Omental fat pad (tissue), 4 donors: ENCODE data around the gene NOC2L. TPM values are rescaled to one million over a fixed set of nuclear protein-coding genes. Genes with fewer than 3 reads are reported as not detected.

Experiments used
- ATAC-seq: fragments of 150-250 bp; one replicate; pipeline ENCODE4 v1.9.1; 2016; ENCODE audit warnings: mild to moderate bottlenecking, moderate library complexity; ENCODE audit not compliant: low FRiP score
- DNase-seq: peaks from one replicate; pipeline ENCODE4 v3.0.0-alpha.2; 2019; ENCODE audit warnings: low spot score
- total RNA-seq, 4 donors: library from RNA; depleted of rRNA; stranded (reverse); fragments of >200 nt; gene quantifications; one replicate each; pipeline ENCODE4 v1.1.0, GENCODE V29; 2016
- TF ChIP-seq, protein P1 (sequence below), 3 donors: fragments of 450-650 bp; IDR thresholded peaks; one replicate each; pipeline ENCODE4 v1.5.1; 2016 to 2017; ENCODE audit warnings: antibody characterized with exemption in 3 of 3, mild to moderate bottlenecking in 3 of 3, moderate library complexity in 2 of 3

NOC2L gene
- total RNA-seq, 4 donors from 2014 or later = 29.2 to 63.5 (median 31.3) TPM

DNA sequence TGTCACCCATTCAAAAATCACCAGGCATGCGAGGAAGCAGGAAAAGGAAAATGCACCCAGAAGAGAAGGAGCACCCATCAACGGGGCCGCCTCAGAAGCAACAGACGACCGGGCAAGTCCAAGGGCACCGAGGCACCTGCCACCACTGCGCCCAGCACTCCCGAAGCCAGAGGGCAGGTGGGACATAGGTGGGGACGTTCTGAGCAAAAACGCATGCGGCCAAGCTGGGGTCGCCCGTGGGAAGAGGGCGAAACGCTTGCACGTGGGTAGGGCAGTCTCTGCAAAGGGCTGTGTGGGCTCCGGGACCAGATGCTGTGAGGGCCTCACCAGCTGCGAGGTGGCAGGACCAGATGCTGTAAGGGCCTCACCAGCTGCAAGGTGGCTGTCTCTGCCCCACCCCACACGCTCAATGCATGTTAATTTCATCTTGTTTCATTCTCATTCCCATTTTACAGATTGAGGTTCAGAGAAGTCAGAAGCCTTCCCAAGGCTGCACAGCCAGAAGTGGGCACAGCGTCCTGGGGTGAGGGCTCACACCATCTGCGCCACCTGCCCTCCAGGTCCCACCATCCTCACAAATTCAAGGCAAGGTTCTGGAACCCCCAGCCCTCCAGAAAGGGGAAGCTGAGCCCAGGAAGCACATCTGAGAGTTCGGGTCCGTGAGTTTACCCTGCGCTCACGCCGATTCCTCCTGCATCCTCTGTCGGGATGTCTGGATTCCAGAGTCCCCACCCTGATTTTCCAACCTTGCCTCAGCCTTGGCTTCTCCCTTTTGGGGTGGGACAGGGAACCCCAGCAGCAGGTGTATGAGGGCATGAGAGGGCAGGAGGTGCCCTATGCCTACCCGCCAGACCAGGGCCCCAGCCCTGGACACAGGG is 43.5 kb downstream of the NOC2L start:
- DNase-seq (no peak), ATAC-seq (no peak)
- TF ChIP-seq, protein P1, sequence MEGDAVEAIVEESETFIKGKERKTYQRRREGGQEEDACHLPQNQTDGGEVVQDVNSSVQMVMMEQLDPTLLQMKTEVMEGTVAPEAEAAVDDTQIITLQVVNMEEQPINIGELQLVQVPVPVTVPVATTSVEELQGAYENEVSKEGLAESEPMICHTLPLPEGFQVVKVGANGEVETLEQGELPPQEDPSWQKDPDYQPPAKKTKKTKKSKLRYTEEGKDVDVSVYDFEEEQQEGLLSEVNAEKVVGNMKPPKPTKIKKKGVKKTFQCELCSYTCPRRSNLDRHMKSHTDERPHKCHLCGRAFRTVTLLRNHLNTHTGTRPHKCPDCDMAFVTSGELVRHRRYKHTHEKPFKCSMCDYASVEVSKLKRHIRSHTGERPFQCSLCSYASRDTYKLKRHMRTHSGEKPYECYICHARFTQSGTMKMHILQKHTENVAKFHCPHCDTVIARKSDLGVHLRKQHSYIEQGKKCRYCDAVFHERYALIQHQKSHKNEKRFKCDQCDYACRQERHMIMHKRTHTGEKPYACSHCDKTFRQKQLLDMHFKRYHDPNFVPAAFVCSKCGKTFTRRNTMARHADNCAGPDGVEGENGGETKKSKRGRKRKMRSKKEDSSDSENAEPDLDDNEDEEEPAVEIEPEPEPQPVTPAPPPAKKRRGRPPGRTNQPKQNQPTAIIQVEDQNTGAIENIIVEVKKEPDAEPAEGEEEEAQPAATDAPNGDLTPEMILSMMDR (IDR thresholded peaks at IDR 0.05) = no peak

DNA sequence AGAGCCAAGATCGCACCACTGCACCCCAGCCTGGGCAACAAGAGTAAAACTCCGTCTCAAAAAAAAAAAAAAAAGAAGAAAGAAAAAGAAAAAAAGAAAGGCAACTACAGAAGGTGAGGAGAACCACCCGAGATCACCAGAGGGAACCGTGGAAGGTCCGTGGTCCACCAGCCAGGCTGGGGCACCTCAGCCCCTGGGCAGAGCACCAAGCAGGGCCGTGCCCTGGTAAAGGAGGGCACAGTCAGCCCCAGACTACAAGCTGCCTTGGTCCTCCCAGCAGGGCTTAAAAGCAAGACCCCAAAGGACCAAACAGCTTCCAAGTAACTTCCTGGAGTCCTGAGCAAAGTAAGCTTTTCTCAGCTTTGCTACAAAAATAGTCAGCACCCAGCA is 44.2 kb downstream of the NOC2L start:
- TF ChIP-seq, protein P1 (IDR thresholded peaks at IDR 0.05) = no peak
- DNase-seq (no peak), ATAC-seq (no peak)

DNA sequence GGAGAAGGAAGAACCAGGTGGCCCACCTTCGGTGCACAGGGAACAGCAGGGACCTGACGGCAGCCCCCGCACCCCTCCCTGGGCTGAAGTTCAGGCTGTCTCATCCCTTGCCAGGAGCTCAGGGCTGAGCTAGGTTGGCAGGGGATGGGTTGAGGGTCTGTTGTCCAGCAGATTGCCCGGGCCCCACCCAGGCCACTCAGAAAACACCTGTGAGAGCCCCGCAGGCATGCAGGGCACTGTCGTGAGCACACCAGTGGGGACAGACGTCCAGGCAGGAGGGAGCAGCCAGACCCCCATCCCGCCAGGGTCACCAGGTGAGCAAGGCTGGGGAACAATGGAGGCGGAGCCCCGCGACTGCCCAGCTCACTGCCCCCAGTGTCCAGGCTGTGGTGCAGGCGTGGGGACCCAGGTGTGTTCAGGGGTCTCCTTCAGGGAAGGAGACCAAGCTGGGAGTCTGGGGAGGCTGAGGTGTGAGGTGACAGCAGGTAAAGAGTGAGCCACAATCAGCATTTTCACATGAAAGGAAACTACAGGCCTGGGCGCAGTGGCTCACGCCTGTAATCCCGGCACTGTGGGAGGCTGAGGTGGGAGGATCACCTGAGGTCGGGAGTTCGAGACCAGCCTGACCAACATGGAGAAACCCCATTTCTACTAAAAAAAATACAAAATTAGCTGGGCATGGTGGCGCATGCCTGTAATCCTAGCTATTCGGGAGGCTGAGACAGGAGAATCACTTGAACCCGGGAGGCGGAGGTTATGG is 44.7 kb downstream of the NOC2L start:
- DNase-seq = no peak
- ATAC-seq = no peak
- TF ChIP-seq, protein P1 (IDR thresholded peaks at IDR 0.05) = no peak

DNA sequence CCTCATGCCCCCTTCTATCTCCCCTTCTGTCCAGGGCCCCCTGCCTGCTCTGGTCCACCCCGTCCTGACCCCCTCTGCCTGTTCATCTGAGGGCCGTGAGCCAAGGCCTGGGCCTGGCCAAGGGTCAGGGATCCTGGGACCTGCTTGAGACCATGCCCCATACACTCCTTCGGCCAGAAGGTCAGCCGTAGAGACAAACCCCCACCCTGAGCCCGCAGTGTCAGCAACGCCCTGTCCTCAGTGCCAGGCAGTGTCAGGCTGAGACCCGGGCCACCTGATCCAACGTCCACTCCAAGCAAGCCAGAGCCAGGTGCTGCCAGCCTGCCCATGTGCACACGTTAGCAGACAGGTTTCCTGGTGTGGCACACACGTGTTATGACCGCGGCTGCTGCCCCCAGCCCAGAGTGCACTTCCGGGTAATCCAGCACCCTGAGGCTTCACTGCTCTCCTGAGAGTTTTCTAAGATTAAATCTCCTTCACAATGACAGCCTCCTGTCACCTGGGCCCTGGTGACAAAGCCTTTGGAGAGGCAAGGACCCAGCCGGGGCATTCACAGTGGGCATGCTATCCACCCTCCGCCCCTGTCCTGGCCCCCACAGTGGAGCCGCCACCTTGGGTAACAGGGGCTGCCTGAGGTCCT is 45.4 kb downstream of the NOC2L start:
- no peak for ATAC-seq
- TF ChIP-seq, protein P1 (IDR thresholded peaks at IDR 0.05) = no peak
- DNase-seq = no peak

DNA sequence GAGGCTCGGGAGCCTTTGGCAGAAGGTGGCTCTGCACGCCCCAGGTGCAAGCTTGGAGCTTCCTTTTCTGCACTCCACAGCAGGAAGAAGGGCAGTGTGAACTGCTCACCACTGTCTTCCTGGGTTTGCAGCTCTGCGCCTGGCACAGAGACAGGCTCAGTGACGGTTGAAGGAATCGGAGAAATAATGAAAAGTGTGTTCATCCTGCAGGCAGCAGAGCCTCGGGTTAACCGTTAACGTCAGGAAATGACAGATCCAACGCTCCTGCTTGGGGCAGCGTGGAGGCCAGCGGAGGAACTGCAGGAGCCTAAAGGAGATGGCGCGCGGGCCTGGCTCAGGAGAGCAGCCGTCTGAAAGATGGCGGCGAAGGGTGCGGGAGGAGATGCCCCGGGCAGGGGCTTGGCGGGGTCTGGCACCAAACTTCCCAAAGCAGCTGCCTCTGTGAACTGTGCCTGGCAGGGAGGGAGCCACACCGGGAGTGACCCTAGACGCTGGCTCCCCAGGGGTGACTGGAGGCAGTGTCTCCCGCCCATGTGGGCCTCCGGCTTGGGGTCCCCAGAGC is 46.2 kb downstream of the NOC2L start:
- TF ChIP-seq, protein P1 (IDR thresholded peaks at IDR 0.05) = no peak
- peak; percentile 18 for DNase-seq
- ATAC-seq = no peak

DNA sequence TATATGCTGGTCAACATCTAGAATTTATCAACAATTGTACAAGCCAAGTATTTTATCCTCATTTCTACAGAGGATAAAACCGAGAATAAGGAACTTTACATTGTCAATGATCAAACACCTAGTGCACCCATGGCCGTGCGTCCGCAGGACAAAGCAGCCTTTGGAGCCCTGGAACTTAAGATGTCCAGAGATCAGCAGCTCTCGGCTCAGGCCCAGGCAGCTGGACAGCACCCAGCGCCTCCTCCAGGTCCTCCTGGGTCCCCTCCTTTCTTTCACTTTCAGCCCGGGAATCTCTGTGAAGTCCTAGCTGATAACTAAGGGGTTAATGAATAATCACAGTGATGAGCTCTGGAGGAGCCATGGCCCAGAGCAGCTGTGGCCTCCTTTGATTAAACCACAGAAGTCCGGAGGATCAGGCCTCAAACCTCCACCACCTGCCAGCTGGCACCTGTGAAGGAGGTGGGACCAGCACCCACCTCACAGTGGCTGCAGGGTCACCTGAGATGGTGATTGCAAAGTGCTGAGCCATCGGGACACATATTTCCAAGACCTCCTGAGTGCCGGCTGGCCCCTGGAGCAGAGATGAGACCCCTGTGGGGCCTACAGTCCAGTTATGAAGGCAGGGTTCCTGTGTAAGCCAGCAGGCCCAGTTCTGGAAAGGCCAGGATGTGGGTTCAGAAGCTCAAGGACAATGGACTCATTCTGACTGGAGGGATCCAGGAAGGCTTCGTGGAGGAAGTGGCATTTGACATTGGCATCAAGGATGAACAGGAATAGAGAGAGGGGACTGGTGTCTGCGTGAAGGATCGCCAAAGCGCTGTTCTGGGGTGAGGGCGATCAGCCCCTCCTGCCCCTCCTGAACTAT is 46.9 kb downstream of the NOC2L start:
- ATAC-seq = no peak
- peak; percentile 13 for DNase-seq

More for the DNA sequence above, 46.9 kb downstream of the NOC2L start:
- TF ChIP-seq, protein P1 (IDR thresholded peaks at IDR 0.05) = no peak
